OCI-LY1 (cell line): ENCODE data around the gene ESM1.

ENCODE experiments used
- H2AFZ ChIP-seq: fragments of 200-600 bp; sonication (generic), shearing (Covaris generic); 2 replicates; pipeline ENCODE4 v1.6.0; 2014; ENCODE audit warnings: antibody characterized with exemption, mild to moderate bottlenecking, low read length
- H3F3A ChIP-seq: fragments of 200-600 bp; sonication (generic), shearing (Covaris generic); 2 replicates; pipeline ENCODE4 v1.6.0; 2014; ENCODE audit warnings: mild to moderate bottlenecking, antibody characterized with exemption, low read length, moderate library complexity; ENCODE audit not compliant: insufficient read depth
- H3K27ac ChIP-seq: fragments of 200-600 bp; sonication (generic); 2 replicates; pipeline ENCODE4 v1.5.1; 2014; ENCODE audit warnings: low read length, mixed run types, mild to moderate bottlenecking, low read depth; ENCODE audit not compliant: poor library complexity, severe bottlenecking
- H3K27me3 ChIP-seq: fragments of 200-600 bp; sonication (generic); 2 replicates; pipeline ENCODE4 v1.6.0; 2014; ENCODE audit warnings: antibody characterized with exemption, mild to moderate bottlenecking, low read length, moderate library complexity; ENCODE audit not compliant: insufficient read depth
- H3K36me3 ChIP-seq: fragments of 200-600 bp; sonication (generic); 2 replicates; pipeline ENCODE4 v1.6.1; 2014; ENCODE audit warnings: mild to moderate bottlenecking, antibody characterized with exemption, low read length, moderate library complexity, mixed read lengths; ENCODE audit not compliant: insufficient read depth
- H3K4me1 ChIP-seq: fragments of 200-600 bp; sonication (generic); 2 replicates; pipeline ENCODE4 v1.5.1; 2014; ENCODE audit warnings: mild to moderate bottlenecking, low read length, moderate library complexity; ENCODE audit not compliant: insufficient read depth, severe bottlenecking
- H3K4me2 ChIP-seq: fragments of 200-600 bp; sonication (generic), shearing (Covaris generic); 2 replicates; pipeline ENCODE4 v1.6.1; 2014; ENCODE audit warnings: low read length
- H3K4me3 ChIP-seq: fragments of 200-600 bp; sonication (generic); 2 replicates; pipeline ENCODE4 v1.5.1; 2014; ENCODE audit warnings: low read length, low read depth, mild to moderate bottlenecking, mixed read lengths; ENCODE audit not compliant: poor library complexity, severe bottlenecking
- H3K79me2 ChIP-seq: fragments of 200-600 bp; shearing (Covaris generic); 2 replicates; pipeline ENCODE4 v1.6.1; 2016; ENCODE audit warnings: mixed run types, low read length, mixed read lengths; ENCODE audit not compliant: insufficient read depth
- H3K9ac ChIP-seq: fragments of 200-600 bp; sonication (generic), shearing (Covaris generic); 2 replicates; pipeline ENCODE4 v1.6.1; 2014; ENCODE audit warnings: mild to moderate bottlenecking, low read length, mixed read lengths
- H3K9me2 ChIP-seq: fragments of 200-600 bp; sonication (generic), shearing (Covaris generic); 2 replicates; pipeline ENCODE4 v1.6.1; 2014; ENCODE audit warnings: low read depth, mild to moderate bottlenecking, low read length, mixed read lengths
- H3K9me3 ChIP-seq: fragments of 200-600 bp; shearing (Covaris generic); 2 replicates; pipeline ENCODE4 v1.6.1; 2014; ENCODE audit warnings: low read length, mixed read lengths
- H4K20me1 ChIP-seq: fragments of 200-600 bp; sonication (generic), shearing (Covaris generic); 2 replicates; pipeline ENCODE4 v1.6.0; 2016; ENCODE audit warnings: mild to moderate bottlenecking, low read length; ENCODE audit not compliant: insufficient read depth
- EZH2 ChIP-seq: fragments of 200-600 bp; sonication (generic), shearing (Covaris generic); IDR thresholded peaks from 2 replicates; pipeline ENCODE4 v1.8.0; 2017; ENCODE audit warnings: borderline replicate concordance, mixed run types, mild to moderate bottlenecking, antibody characterized with exemption, low read length, moderate library complexity, mixed read lengths
- TF ChIP-seq, protein P1 (sequence below): fragments of 200-600 bp; sonication (generic), shearing (Covaris generic); IDR thresholded peaks from 2 replicates; pipeline ENCODE4 v1.5.1; 2017; ENCODE audit warnings: mild to moderate bottlenecking, antibody characterized with exemption, low read length, moderate library complexity, mixed read lengths

The ESM1 gene

DNA sequence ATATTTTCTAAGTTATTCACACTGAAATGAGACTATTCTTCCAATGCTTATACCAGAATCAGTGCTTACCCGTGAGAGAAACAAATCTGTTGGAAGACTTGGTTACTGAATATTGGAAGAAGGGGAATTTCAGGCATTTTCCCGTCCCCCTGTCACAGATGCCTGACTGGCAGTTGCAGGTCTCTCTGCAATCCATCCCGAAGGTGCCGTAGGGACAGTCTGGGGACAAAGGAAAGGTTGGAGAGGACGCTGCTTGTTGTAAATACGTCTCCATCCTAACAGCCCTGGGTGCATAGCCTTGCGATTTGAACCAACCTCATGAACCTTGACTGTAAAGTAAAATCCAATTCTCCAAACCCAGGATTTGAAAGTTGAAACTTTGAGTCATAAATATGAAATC, 3.5 kb downstream of the ESM1 start:
- Histone ChIP-seq H4K20me1 (no peaks in the 10 kb centered on the region), H3K9ac (no peak overlapping the region), H3K4me2 (no peak overlapping the region), H3K9me3 (no peaks in the 10 kb centered on the region), H3K27me3 (no peaks in the 10 kb centered on the region), H3K4me1 (no peaks in the 10 kb centered on the region), H3K36me3 (no peaks in the 10 kb centered on the region), H3K9me2 (no peaks in the 10 kb centered on the region), H2AFZ (no peak overlapping the region), H3F3A (no peaks in the 10 kb centered on the region), H3K4me3 (no peak overlapping the region), H3K27ac (no peak overlapping the region), H3K79me2 (no peaks in the 10 kb centered on the region)
- TF ChIP-seq, protein P1, sequence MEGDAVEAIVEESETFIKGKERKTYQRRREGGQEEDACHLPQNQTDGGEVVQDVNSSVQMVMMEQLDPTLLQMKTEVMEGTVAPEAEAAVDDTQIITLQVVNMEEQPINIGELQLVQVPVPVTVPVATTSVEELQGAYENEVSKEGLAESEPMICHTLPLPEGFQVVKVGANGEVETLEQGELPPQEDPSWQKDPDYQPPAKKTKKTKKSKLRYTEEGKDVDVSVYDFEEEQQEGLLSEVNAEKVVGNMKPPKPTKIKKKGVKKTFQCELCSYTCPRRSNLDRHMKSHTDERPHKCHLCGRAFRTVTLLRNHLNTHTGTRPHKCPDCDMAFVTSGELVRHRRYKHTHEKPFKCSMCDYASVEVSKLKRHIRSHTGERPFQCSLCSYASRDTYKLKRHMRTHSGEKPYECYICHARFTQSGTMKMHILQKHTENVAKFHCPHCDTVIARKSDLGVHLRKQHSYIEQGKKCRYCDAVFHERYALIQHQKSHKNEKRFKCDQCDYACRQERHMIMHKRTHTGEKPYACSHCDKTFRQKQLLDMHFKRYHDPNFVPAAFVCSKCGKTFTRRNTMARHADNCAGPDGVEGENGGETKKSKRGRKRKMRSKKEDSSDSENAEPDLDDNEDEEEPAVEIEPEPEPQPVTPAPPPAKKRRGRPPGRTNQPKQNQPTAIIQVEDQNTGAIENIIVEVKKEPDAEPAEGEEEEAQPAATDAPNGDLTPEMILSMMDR, result no peak
- TF ChIP-seq EZH2, result no peak

- H3K4me1 ChIP-seq, result no peaks in the 10 kb centered on the region
- H3K4me3 ChIP-seq, result no peak overlapping the region
- H4K20me1 ChIP-seq, result no peaks in the 10 kb centered on the region
- no peaks in the 10 kb centered on the region for H3F3A ChIP-seq
- no peak overlapping the region for H3K27ac ChIP-seq
- no peaks in the 10 kb centered on the region for H3K27me3 ChIP-seq
- H3K9me2 ChIP-seq, result no peaks in the 10 kb centered on the region
- no peak overlapping the region for H3K4me2 ChIP-seq
- H3K36me3 ChIP-seq, result no peaks in the 10 kb centered on the region
- no peaks in the 10 kb centered on the region for H3K79me2 ChIP-seq
- no peak overlapping the region for H2AFZ ChIP-seq
- TF ChIP-seq, protein P1, result no peak
- no peak for TF ChIP-seq EZH2
- H3K9ac ChIP-seq, result no peak overlapping the region
- H3K9me3 ChIP-seq, result no peaks in the 10 kb centered on the region
Observed at GRCh38 chr5:54975701-54976100, 9.7 kb downstream of the ESM1 start.

DNA sequence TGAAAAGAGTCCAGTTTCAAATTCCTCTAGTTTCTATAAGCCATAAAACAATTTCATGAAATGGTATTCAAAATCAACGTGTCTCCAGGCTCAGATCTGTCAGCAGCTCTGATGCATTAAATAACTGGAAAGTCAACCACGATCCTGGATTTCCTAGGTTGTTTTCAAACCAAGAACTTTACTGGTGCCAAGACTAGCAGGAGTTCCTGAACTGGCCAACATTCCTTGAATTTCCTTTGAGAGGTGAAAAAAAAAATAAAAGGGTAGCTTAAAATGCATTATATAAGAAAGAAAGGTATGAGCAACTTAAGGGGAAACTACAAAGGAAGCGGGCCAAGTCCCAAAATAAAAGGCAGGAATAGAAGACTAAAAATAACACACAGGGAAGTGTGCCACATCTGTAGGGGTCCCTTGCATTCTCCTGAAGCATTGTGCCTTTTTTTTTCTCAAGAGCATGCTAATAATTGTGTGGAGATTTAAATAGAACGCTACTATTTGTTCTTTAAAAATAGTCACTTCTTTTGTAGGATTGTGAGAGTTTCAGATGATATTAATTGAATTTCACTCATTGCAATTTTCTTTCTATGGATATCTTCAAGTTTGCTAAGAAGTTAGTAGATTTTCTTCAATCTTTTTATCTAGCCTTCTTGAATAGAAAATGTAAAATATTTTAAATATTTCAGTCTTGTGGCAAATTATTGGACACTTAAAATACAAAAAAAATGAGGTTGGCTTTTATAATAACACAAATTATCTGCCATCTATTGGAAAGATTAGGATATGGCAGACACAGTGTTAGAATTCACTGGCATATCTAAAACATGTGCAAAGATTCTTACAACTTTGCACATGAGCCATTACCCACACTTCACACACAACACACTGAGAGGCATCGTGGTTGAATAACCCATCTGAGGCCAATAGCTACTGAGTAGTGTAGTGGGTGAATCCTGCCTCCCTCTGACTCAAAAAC, 15.3 kb downstream of the ESM1 start:
- Histone ChIP-seq H3F3A (no peaks in the 10 kb centered on the region), H3K27me3 (no peaks in the 10 kb centered on the region), H3K9ac (no peak overlapping the region), H3K9me3 (no peaks in the 10 kb centered on the region), H3K36me3 (no peaks in the 10 kb centered on the region), H3K4me3 (no peak overlapping the region), H3K79me2 (no peaks in the 10 kb centered on the region), H3K4me2 (no peak overlapping the region), H3K27ac (no peak overlapping the region), H3K9me2 (no peaks in the 10 kb centered on the region), H2AFZ (no peak overlapping the region), H4K20me1 (no peaks in the 10 kb centered on the region), H3K4me1 (no peaks in the 10 kb centered on the region)
- TF ChIP-seq EZH2, result no peak
- TF ChIP-seq, protein P1, result no peak
